Stimulated activated CD4-positive, alpha-beta T cell treated with anti-CD3 and anti-CD28 coated beads, Interleukin-1b, Interleukin-23, amount 100 ng/mL, for 1 hour (primary cell): ENCODE measurements around the gene DUSP2.

Experiments
- DNase-seq, 2 donors: peaks; one replicate each; pipeline ENCODE4 v3.0.0-alpha.2; 2020; ENCODE audit warnings: low read depth in 2 of 2

The DUSP2 gene

DNA sequence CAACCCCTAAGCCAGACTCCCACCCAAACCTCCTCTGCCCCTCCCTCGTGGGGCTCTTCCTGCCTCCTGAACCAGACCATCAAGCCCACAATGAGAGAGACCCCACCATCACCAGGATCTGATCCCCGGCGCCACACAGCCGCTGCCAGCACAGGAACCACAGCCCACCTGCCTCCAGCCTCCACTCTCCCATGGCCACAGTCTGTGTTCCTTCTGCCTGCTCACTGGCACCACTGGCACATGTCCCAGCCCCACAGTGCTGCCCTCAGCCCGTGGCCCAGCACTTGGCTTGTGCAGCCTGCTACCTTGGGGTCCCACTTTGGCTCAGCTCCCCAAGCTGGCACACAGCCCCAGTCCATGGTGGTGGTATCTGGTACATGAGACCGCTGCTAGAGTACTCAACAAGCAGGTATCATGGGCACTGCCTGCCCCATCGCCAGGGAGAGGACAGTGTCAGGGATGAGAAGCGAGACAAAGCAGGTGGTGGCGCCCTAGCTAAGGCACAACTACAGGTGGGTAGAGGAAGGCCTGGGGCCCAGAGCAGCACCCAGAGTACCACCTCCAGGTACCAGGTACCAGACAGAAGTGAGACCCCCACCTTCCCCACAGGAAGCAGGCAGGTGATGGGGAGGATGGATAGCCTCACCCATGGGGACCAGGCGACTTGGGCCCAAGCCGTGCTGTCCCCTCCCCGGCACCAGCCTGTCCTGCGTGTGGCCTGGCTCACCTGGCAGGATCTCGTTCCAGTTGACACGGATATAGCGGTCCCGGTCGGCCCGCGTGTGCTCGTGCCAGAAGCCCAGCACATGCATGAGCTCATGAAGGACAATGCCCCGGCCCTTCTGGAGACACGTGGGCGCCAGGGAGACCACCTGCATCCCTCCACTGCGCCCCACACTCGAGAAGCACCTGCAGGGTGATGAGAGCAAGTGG, 13.2 kb downstream of the DUSP2 start:
- DNase-seq = no peak

DNA sequence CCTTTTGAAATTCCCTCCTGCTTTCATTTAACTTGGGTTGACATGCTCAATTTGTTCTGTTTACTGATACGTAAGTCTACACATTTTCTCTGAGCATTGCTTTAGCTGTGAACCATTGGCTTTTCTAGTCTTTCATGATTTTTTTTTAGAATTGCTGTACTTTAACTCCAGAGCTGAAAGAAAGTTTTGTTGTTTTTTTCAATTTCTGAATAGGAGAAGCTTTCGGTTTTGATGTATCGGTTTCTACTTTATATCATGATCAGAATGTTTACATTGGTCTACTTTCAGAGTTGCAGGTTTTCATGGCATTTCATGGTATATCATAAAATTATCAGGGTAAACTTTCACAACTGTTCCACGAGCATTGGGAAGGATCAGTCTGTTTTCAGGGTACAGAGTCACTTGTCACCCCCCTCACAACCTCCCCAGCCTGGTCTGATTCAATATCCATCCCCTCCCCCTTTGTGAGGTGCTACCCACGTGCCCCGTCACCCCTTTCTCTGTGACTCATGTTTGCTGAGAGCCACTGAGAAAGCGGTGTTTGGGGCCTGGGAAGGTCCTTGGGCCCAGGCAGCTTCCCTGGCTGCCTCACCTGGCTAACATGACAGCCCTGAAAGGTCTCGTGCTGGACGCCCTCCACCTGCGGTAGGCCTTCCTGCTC, 14.0 kb downstream of the DUSP2 start:
- no peak for DNase-seq

DNA sequence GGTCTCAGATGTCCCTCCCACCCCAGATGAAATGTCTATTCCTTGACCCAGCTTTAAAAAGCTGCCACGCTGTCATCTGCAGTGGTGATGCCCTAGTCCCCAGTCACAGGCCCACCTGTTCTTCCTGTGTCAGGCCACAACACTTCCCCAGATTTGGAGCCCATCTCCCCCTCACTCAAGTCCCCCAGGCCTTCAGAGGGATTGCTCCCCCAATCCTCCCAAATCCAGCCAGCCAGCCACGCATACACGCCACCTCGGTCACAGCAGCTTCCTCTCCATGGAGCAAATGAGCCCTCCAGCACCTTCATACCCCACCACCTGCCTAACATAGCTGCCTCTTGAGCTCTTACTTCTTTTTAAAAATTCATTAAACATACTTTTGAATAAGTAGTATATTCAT, 14.8 kb downstream of the DUSP2 start:
- no peak for DNase-seq

DNA sequence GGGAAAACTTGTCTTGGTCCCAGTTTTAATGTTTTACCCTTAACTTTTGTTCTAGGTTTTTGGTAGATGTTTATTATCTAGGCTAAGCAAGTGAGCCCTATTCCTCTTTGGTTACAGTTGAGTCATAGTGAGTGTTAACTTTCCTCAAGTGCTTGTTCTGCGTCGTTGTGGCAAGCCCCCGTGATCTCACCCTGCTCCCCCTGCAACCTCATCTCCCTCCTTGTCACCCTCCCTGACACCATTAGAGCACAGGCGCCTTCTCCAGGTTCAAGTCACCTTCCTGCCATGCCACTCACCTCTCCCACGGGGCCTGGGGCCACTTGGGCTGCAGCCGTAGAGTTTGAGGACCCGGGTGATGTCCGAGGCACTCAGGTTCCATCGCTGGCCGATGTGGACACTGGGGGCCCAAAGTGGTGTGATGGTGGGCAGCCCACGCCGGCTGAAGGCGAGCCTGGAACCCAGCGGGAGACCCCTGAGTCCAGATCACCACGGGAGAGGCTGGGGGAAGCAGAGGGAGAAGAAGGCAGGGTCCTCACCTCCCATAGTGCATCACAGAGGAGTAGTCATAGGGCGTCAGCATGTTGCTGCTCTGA, 15.6 kb downstream of the DUSP2 start:
- no peak for DNase-seq

DNA sequence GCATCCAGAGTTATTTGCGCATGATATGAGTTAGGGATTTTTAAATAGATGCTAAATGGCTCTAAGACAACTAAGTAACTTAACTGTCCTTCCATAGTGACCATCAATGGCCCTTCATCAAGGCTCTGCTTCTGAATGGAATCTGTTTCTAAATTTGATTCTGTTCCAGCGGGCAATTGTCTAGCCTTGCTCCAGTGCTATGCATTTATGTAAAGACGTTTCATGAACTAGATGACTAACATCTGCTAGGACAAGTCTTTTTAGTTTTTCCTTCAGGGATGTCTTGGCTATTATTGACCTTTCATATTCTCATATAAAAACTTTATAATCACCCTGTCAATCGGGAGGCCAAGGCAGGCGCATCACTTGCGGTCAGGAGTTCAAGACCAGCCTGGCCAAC, 16.8 kb downstream of the DUSP2 start:
- DNase-seq = no peak

DNA sequence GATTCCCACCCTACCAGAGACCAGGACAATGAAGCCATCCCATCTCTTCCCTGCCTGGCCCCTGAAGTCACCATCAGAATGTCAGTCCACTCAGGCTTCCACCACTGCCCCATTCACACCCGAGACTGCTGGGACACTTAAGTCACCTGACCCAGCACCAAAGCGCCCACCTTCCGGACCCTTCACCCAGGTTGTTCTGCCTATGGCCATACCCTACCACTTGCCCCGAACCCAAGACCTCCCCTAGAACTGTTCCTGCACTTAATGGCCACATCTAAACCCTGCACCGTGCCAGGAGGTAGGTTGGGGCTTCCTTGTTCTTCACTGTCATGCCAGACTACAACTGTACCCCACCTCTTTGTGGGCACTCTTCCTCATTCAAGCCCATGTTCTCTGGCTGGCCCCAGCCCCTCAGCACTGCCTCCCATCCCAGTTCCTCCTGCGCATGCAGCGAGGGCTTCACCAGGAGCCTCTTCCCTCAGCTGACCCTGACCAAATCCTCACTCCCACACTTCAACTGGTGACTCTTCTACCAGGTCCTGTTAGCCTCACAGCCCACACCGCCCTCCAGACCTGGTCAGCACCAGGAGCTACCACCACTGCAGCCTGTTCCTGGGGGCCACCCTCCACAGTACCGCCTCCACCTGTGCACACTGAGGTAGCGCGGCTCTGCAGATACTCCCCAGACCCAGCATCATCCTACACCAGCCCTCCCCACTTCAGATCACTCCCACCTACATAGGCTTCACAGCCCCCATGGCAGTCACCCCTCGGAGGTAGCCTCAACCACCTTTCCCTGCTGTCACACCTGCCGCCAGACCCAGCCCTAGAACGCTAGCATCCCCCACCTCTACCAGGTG, 20.6 kb downstream of the DUSP2 start:
- DNase-seq = no peak

DNA sequence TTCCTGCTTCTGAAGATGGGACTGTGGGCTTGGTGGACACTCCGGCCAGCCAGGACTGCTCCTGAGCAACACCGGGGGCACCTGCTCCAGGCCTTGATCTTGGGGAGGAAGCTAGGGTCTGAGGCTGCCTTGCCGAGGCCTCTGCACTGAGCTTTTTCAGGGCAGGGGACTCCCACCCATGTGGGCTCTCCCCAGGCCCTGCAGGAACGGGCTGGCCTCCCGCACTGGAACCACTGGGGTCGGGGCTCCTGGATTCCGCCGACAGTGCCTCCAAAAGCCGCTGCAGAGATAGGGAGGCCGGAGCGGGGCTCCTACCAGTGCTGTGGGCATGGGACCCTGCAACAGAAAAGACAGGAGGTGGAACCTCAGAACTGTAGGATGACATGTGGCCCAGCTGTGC, 21.3 kb downstream of the DUSP2 start:
- DNase-seq = no peak

DNA sequence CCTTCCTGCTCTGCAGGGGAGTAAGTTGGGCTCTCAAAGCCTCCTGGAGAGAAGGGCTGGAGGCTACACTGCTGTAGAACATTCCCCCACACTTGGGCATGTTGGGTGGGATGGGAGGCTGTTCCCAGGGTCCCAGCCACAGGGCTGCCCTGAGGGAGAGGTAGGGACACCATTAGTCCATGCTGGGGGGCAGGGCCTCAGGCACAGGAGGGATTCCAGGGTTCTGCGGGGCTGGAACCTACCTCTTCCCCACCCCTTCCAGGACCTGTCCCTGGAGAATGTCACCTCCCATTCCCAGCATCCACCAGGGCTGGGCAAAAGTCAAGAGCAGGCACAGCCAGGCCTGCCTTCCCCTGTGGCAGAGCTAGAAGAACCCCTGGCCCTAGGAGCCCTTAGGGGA, 21.9 kb downstream of the DUSP2 start:
- no peak for DNase-seq

DNA sequence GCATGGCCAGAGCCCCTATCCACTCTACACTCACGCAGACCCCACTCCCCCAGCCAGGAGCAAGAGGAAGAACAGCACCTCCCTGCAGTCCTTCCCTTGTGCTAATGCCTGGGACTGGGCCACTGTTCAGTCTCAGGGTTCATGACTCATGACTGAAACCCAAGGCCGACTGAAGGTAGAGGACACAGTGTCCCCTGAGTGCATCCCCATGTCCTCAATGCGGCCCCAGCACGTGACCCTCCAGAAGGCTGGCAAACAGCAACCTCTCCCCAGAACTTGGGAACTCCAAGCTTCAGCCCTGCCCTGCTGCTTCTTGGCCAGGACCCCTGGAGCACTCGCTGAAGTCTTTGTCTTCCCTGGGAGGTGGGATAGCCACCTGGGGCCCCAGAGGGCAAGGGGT, 22.8 kb downstream of the DUSP2 start:
- no peak for DNase-seq

DNA sequence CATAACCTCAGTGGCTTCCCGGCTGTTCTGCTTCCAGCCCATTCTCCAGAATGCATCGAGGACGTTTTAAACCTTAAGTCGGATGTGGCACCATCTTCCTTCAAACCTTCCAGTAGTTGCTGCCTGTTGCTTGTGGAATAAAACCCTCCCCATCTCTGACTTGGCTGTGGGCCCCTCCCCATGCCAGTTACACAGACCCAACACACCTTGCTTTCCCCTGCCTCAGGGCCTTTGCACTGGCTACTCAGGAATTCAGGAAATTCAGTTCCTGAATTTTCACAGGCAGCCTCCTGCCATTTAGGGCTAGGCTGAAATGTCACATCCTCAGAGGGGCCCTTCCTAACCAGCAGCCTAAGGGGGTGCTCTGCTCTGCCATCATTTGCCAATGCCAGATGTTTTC, 23.8 kb downstream of the DUSP2 start:
- no peak for DNase-seq

DNA sequence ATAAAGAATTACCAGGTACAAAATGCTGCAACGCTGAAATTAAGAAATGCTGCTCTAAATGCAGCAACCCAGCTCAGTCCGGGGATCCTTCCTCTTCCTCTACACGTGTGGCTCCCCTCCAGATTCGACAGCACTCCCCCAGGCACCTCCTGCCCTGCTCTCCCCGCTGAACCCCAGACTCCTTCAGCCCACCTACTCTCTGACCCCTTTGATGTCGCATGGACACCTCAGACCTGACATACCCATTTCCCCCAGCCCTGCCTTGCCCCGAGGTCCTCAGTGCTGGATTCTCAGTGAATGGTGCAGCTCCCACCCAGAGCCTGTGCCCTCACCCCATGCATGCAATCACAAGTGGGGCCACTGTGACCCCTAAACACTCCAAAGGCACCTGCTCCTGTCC, 24.2 kb downstream of the DUSP2 start:
- DNase-seq = no peak

DNA sequence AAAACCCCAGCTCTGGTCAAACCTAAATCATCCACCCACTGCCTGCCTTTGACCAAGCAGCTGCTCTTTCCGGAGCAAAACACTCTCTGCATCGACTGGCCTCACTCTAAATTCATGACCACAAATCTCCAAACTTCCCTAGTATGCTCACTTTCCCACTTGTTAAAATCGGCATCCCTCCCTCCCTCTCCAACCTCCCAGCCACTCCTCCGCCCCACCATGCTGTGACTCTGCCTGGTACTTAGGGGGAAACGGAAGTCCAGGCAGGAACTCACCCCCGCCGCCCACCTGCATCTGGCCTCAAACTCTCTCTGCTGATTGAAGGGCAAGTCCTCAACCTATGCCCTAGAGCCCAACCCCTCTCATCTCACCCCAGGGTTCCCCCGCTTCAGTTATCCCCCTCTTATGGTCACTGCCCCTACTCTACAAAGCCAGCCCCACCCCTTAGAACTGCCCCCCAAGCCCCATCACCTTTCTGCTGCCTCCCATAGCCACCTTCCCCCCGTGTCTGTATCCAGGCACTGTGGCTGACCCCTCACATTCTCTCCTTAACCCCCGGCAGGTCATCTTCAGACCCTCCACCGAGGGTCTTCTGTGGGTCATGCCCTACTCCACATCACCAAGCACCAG, 25.0 kb downstream of the DUSP2 start:
- no peak for DNase-seq

DNA sequence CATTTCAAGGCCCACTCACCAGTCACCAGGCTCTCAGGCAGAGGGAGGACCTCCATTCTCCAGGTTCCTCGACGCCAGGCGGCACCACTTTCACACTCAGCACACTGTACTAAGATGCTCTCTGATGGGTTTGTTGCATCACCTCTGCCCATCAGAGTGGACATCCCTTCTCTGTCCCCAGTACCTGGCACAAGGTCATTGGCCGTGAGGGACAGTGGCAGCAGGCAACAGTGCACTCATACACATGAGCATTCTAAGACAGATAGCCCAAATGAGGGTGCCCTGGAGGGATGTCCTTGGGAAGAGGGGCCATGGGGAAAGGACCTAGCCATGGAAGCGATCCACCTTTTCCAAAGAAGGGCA, 25.9 kb downstream of the DUSP2 start:
- DNase-seq = no peak

DNA sequence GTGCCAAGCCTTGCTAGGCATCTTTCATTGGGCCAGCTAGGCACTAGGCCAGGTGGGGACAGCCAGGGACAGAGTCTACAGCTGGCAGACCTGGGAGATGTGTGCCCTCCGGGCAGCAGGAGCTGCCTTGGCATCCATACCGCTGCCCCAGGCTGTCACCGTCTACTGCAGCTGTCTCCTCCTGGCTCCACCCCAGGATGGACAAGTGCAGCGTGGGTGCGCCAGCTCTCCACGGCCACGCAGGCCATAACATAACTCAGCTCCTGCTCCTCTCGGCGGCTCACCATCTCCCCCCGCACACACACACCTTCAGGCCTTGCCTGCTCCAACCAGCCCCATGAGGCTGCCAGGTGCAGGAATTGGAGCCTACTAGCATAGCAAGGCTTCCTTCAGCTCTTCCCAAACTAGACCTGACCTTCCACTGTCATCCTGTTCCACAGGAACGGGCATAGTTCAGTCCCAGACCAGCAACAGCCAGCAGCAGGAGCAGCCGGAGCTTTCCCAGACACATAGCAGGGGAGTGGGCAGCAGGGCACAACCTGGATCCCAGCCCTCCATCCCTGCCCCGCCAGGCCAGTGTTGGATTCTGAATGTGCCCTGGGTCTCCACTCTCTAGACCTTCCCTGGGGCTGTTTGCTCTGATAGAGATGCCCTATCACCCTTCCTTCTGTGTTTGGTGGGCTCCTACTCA, 26.4 kb downstream of the DUSP2 start:
- DNase-seq = no peak

DNA sequence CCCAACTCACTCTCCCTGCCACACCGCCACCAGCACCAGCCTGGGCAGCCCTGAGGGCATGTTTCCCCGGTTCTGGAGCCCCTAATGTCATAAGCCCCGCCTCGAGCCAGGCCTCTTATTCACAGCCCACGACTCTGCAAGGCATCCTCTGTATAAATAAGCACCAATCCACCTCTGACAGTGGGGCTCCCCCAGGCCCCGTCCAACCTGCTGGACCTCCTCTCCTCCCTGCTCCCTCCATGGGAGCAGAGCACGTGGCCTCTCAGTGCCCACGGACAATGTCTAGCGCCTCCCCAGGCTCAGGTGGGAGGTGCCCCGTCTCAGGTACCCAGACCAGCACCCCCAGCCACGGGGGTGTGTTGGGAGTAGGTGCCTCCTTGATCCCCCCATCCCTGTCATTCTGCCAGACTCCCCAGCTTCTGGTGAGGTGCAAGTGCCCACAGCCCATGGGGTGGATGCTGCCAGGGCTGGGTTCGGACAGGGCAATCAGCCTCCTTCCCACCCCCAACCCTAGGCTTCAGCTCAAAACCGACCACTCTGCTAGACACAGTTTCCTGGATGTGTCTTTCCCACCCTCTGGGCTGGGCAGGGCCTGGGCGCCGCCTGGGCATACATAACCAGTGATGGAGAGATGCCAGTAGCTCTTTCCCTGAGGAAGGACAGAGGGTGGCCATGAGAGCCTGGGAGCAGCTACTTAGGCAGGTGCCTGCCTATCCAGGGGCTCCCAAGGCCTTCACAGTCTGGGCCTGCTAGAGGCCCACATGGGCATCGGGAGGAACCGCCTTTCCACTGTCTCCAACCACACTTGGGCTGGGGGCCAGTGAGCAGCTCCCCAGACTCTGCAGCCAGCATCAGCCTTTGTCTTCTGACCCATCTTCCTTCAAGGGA, 27.3 kb downstream of the DUSP2 start:
- DNase-seq = no peak

DNA sequence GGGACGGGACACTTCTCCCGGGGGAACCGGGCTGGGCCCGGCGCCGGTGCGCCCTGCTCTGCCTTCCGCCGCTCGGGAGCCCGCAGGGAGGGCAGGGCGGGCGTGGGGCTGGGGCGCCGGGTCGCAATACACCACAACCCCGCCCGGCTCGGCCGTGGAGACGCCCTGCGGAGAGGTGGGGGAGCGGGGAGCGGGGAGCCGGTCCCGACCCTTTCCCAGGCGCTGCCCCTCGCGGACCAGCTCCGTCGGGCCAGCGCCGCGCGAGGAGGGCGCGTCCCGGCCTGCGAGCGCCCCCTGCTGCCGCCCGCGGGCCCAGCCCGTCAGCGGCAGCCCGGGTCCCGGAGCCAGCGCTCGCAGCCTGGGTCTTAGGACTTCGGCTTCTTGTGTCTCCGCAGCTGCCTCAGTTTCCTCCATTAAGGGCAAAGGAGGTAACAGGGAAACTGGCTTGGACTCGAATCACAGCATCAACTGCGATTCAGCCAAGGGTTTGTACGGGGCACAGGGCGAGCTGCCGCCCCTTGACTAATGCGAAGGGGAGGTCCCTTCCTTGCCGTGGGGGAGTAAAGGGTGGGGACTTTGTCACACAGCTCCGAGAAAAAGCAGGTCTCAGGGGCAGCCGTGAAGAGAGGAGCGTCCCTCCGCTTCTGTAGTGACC, 28.2 kb downstream of the DUSP2 start:
- DNase-seq = no peak

DNA sequence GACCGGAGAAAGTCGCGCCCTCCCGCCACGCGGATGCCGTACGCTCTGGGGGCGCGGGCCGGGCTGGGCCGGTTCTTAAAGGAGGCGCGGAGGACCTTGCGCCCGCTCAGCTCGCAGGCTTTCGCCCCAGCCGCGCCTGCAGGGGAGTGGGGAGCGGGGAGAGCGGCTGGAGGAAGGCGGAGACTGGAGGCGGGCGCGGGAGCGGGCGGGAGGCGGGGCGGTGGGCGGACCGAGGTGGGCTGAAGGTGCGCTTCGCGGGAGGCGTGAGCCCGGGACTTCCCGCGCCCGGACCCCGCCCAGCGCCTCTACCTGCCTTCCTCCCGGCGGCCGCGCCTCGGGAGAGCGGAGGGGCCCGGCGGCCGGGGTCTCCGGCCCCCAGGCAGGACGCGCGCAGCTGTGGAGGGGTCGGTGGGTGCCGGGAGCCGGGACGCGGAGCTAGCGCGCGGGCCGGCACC, 28.8 kb downstream of the DUSP2 start, which contains the start of gene ADRA2B:
ADRA2B (minus strand) TSS at position 148 of the 455 bp plus-strand sequence. CDS start 422 bp downstream, outside the sequence.
- DNase-seq = peak; percentile 47 to 67

DNA sequence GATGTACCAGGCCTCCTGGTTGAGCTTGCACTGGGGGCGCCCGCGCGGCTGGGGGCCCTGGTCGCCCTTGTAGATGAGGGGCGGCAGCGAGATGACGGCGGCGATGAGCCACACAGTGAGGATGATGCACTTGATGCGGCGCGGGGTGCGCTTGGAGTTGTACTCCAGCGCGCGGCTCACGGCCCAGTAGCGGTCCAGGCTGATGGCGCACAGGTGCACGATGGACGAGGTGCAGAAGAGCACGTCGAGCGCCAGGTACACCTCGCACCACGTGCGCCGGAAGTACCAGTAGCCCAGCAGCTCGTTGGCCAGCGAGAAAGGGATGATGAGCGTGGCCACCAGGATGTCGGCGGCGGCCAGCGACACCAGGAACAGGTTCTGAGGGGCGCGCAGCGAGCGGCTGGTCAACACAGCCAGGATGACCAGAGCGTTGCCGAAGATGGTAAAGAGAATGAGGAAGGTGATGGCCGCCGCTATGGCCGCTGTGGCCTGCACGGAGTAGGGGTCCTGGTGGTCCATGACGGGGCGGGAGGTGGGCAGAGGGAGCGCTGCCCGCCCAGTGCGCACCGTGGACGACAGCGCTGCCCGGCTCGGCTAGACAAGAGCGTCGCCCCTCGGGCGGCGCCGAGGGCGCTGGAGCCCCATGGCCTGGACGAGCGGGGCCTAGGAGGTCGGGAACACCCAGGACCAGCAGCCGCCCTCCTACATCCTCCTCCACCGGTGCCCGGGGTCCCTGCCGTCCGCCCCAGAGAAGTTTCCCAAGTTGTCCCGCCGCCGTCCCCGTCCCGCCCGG, 29.4 kb downstream of the DUSP2 start:
- no peak for DNase-seq
